Stimulated activated CD4-positive, alpha-beta T cell treated with anti-CD3 and anti-CD28 coated beads, Interleukin-15, amount 100 ng/mL, for 1 hour (primary cell): ENCODE measurements around the gene ASCL2.
"Not testable (repeated sequence)": the region's sequence is repeated elsewhere in the genome, so short reads cannot be mapped to it uniquely, and the experiment has no call there.

Experiments used
- DNase-seq, 2 donors: peaks; one replicate each; pipeline ENCODE4 v3.0.0-alpha.2; 2020; ENCODE audit warnings: low read depth in 1 of 2, low spot score in 1 of 2

The ASCL2 gene

GRCh38 chr11:2237457-2238238 lies 32.7 kb downstream of the ASCL2 start:
- no peak for DNase-seq

- not testable (repeated sequence) for DNase-seq
These were observed 33.8 kb downstream of the ASCL2 start for GRCh38 chr11:2236381-2237134.

GRCh38 chr11:2235588-2236326 lies 34.6 kb downstream of the ASCL2 start:
- DNase-seq = no peak

DNA sequence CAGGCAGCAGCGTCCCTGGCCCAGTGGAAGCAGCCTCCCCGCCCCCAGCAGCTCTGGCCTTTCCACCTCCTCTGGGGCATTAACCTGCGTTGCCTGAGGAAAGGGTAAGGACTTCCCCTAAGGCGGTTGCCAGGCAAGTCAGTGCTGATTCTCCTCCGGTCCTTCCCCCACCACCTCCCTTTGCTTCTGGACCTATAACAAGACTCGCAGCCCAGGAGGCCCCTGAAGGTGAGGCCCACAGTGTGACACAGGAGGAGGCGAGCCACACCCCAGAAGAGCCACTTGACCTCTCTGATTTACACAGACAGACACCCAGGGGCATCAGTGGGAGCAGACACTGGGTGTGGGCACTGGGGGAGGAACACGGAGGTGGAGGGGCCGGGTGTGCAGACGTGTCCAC lies 35.4 kb downstream of the ASCL2 start:
- DNase-seq = no peak

DNA sequence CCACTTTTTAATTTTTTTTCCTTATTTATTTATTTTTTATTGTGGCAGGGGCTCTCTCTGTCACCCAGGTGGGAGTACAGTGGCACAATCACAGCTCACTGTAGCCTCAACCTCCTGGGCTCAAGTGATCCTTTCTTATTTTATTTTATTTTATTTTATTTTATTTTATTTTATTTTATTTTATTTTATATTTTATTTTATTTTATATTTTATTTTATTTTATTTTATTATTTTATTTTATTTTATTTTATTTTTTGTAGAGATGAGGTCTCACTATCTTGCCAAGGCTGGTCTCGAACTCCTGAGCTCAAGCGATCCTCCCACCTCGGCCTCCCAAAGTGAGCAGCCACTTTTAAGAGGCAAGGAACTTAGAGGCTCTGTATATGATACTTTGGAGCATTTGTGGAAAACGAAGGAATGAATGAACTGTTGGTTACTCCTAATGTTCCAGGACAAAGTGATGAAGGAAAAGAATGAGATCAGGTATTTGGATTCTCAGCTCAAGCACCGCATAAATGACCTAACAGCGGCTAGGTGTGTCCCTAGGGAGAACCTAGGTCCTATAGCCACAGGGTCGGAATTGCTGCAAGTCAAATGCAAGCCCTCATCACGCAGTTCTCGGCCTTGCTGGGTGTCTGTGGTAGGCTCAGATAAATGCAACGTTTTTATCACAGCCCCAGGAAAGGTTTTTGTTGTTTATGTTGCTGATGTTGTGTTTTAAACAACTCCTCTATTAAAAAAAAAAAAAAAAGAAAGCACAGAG lies 36.5 kb downstream of the ASCL2 start:
- DNase-seq = no peak

- no peak for DNase-seq
These were observed 40.6 kb downstream of the ASCL2 start for GRCh38 chr11:2229713-2230297.

DNA sequence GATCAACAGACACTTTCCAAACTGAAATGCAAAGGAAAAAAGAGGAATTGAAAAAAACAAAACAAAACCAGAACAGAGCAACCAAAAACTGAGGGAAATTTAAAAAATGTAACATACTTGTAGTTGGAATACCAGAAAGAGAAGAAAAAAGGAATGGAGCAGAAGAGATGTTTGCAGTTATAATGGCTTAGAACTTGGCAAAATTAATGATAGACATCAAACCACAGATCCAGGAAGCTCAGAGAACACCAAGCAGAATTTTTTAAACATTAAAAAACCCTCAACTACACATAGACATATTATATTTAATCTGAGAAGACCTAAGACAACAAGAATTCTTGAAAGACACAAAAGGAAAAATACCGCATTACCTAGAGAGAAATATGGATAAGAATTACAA lies 46.1 kb downstream of the ASCL2 start:
- no peak for DNase-seq

DNA sequence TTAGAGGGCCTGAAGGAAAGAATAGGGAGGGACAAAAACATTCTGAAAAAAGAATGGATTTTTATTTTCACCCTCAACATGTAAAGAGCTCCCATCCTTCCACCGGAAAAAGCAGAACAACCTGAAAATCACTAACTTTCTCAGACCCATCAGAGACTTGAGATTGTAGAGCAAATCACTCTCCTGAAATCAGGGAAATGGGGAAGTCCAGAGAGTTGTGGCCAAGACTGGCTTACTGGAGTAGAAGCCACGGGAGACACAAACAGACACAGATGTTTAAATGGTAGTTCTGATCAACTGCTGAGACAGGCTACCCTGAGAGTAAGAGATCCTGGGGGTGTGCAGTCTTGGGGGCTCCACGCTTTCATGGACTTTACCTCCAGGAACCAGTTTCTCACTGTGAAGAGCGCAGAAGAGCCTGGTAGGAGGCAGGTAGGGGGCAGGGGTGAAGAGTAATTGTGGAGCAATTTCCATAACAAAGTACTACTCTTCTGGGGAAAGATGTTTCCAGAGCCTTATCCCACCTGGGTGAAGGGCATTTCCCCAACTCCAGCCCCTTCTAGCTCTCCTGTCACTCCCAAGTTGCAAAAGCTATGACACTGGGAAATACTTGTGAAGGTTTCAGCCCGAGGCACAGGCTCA lies 47.1 kb downstream of the ASCL2 start:
- DNase-seq = no peak

DNA sequence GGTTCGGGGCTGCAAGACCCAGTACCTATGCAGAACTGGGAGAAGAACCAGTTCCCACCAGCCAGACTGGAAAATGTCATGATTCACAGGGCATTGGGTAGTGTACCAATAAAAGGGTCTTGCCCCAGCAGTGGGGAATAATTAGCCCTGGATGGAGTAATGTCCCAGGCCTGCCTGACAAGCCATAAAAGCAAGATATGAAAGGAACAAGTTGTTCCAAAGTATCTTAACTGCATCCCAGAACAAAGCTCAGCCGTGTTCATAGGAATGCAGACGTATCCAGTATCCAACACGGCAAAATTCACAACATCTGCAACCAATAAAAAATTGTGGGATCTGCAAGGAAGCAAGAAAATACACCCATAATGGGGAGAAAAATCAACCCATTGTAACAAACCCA lies 47.9 kb downstream of the ASCL2 start:
- DNase-seq = no peak

DNA sequence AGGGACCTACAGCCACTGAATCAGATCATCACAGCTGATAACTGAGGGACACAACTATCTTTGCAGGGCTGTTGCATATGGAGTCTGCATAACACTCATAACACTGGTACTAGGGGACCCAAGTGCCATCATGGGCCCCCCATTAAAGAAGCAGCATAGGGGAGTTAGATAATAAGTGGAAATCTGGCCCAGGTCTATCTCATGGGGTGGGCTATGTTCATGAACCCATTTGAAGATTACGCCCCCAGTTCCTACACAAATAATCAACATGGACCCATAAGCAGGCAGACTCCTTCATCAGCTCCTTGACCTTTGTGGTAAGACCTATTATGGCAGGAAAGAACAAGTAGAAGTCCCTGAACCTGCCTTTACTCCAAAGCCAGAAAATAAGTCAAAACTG lies 48.8 kb downstream of the ASCL2 start:
- DNase-seq = no peak

DNA sequence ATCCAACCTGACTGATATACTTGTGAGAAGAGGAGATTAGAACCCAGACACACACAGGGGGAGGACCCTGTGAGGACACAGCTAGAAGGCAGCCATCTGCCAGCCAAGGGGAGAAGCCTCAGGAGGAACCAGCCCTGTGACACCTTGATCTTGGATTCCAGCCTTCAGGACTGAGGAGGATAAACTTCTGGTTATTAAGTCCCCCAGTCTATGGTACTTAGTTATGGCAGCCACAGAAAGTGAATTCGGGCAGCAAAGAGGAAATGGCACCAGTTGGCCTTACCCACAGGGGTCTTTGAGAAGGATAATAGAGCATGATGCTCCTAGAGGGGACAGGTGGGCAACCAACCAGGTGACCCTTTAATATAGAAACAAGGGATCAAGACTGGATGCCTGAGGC lies 49.4 kb downstream of the ASCL2 start:
- no peak for DNase-seq

DNA sequence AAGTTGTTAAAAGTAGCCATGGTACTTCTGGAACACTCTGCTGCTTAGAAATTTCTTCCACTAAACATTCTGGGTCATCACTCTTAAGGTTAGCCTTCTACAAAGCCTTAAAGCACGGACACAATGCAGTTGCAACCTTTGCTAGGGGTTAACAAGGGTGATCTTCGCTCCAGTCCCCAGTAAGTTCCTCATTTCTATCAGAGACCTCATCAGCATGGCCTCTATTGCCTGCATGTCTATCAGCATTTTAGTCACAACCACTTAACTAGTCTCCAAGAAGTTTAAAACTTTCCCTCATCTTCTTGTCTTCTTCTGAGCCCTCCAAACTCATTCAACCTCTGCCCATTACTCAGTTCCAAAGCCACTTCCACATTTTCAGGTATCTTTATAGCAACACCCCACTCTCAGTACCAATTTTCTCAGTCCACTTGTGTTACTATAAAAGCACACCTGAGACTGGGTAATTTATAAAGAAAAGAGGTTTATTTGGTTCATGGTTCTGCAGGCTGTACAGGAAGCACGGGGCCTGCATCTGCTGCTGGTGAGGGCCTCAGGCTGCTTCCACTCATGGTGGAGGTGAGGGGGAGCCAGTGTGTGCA lies 50.1 kb downstream of the ASCL2 start:
- DNase-seq = no peak

- DNase-seq = no peak
These were observed 50.9 kb downstream of the ASCL2 start for GRCh38 chr11:2219318-2220017.
